Mesothelial cell of epicardium (in vitro differentiated cells): ENCODE measurements around the gene CXXC4. TPM values are rescaled to one million over a fixed set of nuclear protein-coding genes. Genes with fewer than 3 reads are reported as not detected.

ENCODE experiments used
- DNase-seq, 2 experiments: peaks; one replicate each; pipeline ENCODE4 v3.0.0; 2021; ENCODE audit warnings: low spot score in 2 of 2; ENCODE audit not compliant: unreplicated experiment in 2 of 2
- H3K27ac Mint-ChIP-seq: 2 replicates; pipeline ENCODE4 v1.8.0; 2021; ENCODE audit warnings: mixed read lengths
- H3K27me3 Mint-ChIP-seq: 2 replicates; pipeline ENCODE4 v1.8.0; 2021; ENCODE audit warnings: low read depth, mixed read lengths
- H3K36me3 Mint-ChIP-seq: 2 replicates; pipeline ENCODE4 v1.8.0; 2021; ENCODE audit warnings: mixed read lengths
- H3K4me1 Mint-ChIP-seq: 2 replicates; pipeline ENCODE4 v1.8.0; 2021; ENCODE audit warnings: mixed read lengths
- H3K4me3 Mint-ChIP-seq: 2 replicates; pipeline ENCODE4 v1.8.0; 2021; ENCODE audit warnings: mild to moderate bottlenecking, moderate library complexity, mixed read lengths
- H3K9me3 Mint-ChIP-seq: 2 replicates; pipeline ENCODE4 v1.8.0; 2021; ENCODE audit warnings: mixed read lengths
- CTCF ChIP-seq: fragments of 200-600 bp; sonication (generic); IDR thresholded peaks from one replicate; pipeline ENCODE4 v1.5.0; 2021; ENCODE audit warnings: antibody characterized with exemption; ENCODE audit not compliant: unreplicated experiment
- total RNA-seq: library from RNA; stranded (reverse); gene quantifications from 3 replicates; pipeline ENCODE4 v1.2.1, GENCODE V29; 2021

The CXXC4 gene
- total RNA-seq, 1 donor from 2014 or later, result 5.0 TPM

GRCh38 chr4:104489731-104490095 is 5.0 kb downstream of the CXXC4 start:
- H3K4me3 Mint-ChIP-seq, result no peak overlapping the region
- DNase-seq, result no peak
- no peak for TF ChIP-seq CTCF
- peaks cover 58% of the 10 kb centered on the region for H3K4me1 Mint-ChIP-seq
- H3K27ac Mint-ChIP-seq, result no peak overlapping the region
- peaks cover 2% of the 10 kb centered on the region for H3K27me3 Mint-ChIP-seq
- no peaks in the 10 kb centered on the region for H3K9me3 Mint-ChIP-seq
- H3K36me3 Mint-ChIP-seq, result no peaks in the 10 kb centered on the region

GRCh38 chr4:104488151-104488550 is 6.5 kb downstream of the CXXC4 start:
- peaks cover 46% of the 10 kb centered on the region for H3K4me1 Mint-ChIP-seq
- TF ChIP-seq CTCF, result no peak
- no peak overlapping the region for H3K27ac Mint-ChIP-seq
- DNase-seq, result no peak
- H3K36me3 Mint-ChIP-seq, result no peaks in the 10 kb centered on the region
- peaks cover 2% of the 10 kb centered on the region for H3K27me3 Mint-ChIP-seq
- no peaks in the 10 kb centered on the region for H3K9me3 Mint-ChIP-seq
- no peak overlapping the region for H3K4me3 Mint-ChIP-seq

- no peak for DNase-seq
Measured at GRCh38 chr4:104486716-104487504, 7.8 kb downstream of the CXXC4 start.

GRCh38 chr4:104475652-104476051 is 19.0 kb downstream of the CXXC4 start:
- Mint-ChIP-seq H3K4me3 (no peak overlapping the region), H3K9me3 (no peaks in the 10 kb centered on the region), H3K27ac (no peak overlapping the region), H3K27me3 (no peaks in the 10 kb centered on the region), H3K36me3 (no peaks in the 10 kb centered on the region), H3K4me1 (peaks cover 2% of the 10 kb centered on the region)
- no peak for DNase-seq
- TF ChIP-seq CTCF, result no peak

More at GRCh38 chr4:104486716-104487504, 7.8 kb downstream of the CXXC4 start:
- Mint-ChIP-seq H3K27me3 (peaks cover 2% of the 10 kb centered on the region), H3K36me3 (no peaks in the 10 kb centered on the region), H3K4me3 (no peak overlapping the region), H3K9me3 (no peaks in the 10 kb centered on the region), H3K4me1 (peaks cover 35% of the 10 kb centered on the region), H3K27ac (peak overlapping the region; percentile 56)
- TF ChIP-seq CTCF, result no peak

- DNase-seq, result no peak
- H3K27ac Mint-ChIP-seq, result no peak overlapping the region
- H3K4me3 Mint-ChIP-seq, result no peak overlapping the region
- TF ChIP-seq CTCF, result no peak
- no peaks in the 10 kb centered on the region for H3K9me3 Mint-ChIP-seq
- H3K27me3 Mint-ChIP-seq, result no peaks in the 10 kb centered on the region
- H3K4me1 Mint-ChIP-seq, result peaks cover 5% of the 10 kb centered on the region
- H3K36me3 Mint-ChIP-seq, result no peaks in the 10 kb centered on the region
Measured at GRCh38 chr4:104472766-104473165, 21.9 kb downstream of the CXXC4 start.
